Hematopoietic multipotent progenitor cell (in vitro differentiated cells): Measurements from ENCODE around the gene LITAF. TPM values are rescaled to one million over a fixed set of nuclear protein-coding genes. Genes with fewer than 3 reads are reported as not detected.
A peak's percentile ranks its signal among the peaks of the same experiment; 100 is the strongest.

Experiments
- DNase-seq, 3 donors: peaks; one replicate each; pipeline ENCODE4 v3.0.0-alpha.2; 2011 to 2015; ENCODE audit warnings: low read depth in 2 of 3, low spot score in 2 of 3
- total RNA-seq: library from RNA; depleted of rRNA; stranded (reverse); fragments of >200 nt; gene quantifications from one replicate; pipeline ENCODE4 v1.2.3, GENCODE V29; 2012

LITAF gene
- total RNA-seq, 1 donor = 79.4 TPM

- DNase-seq = peak in 1 of 3 donors; percentile 17
Observed at GRCh38 chr16:11556945-11557720, 29.6 kb downstream of the LITAF start.

- DNase-seq = no peak
Observed at GRCh38 chr16:11556214-11556819, 30.4 kb downstream of the LITAF start.

- DNase-seq = no peak
Observed at GRCh38 chr16:11554053-11554452, 32.7 kb downstream of the LITAF start.

- DNase-seq = no peak
Observed at GRCh38 chr16:11553371-11553770, 33.3 kb downstream of the LITAF start.

- no peak for DNase-seq
Observed at GRCh38 chr16:11552440-11552839, 34.3 kb downstream of the LITAF start.

- DNase-seq = peak in 1 of 3 donors; percentile 14
Observed at GRCh38 chr16:11551842-11552241, 34.9 kb downstream of the LITAF start.

GRCh38 chr16:11550791-11551498, 35.8 kb downstream of the LITAF start:
- DNase-seq = no peak

GRCh38 chr16:11547118-11547916, 39.4 kb downstream of the LITAF start:
- no peak for DNase-seq

- DNase-seq = no peak
Observed at GRCh38 chr16:11546608-11547061, 40.1 kb downstream of the LITAF start.

GRCh38 chr16:11543661-11544393, 42.9 kb downstream of the LITAF start:
- no peak for DNase-seq

GRCh38 chr16:11542069-11542744, 44.5 kb downstream of the LITAF start:
- no peak for DNase-seq

GRCh38 chr16:11539641-11540050, 47.1 kb downstream of the LITAF start:
- DNase-seq = no peak

- DNase-seq = no peak
Observed at GRCh38 chr16:11538880-11539279, 47.8 kb downstream of the LITAF start.

- no peak for DNase-seq
Observed at GRCh38 chr16:11536104-11536866, 50.4 kb downstream of the LITAF start.

GRCh38 chr16:11535494-11535893, 51.2 kb downstream of the LITAF start:
- DNase-seq = no peak

GRCh38 chr16:11534262-11534661, 52.5 kb downstream of the LITAF start:
- DNase-seq = no peak

GRCh38 chr16:11533588-11533987, 53.1 kb downstream of the LITAF start:
- DNase-seq = no peak

- no peak for DNase-seq
Observed at GRCh38 chr16:11530171-11530940, 56.4 kb downstream of the LITAF start.
